ENCODE measurements around the gene GPR107.

DNA sequence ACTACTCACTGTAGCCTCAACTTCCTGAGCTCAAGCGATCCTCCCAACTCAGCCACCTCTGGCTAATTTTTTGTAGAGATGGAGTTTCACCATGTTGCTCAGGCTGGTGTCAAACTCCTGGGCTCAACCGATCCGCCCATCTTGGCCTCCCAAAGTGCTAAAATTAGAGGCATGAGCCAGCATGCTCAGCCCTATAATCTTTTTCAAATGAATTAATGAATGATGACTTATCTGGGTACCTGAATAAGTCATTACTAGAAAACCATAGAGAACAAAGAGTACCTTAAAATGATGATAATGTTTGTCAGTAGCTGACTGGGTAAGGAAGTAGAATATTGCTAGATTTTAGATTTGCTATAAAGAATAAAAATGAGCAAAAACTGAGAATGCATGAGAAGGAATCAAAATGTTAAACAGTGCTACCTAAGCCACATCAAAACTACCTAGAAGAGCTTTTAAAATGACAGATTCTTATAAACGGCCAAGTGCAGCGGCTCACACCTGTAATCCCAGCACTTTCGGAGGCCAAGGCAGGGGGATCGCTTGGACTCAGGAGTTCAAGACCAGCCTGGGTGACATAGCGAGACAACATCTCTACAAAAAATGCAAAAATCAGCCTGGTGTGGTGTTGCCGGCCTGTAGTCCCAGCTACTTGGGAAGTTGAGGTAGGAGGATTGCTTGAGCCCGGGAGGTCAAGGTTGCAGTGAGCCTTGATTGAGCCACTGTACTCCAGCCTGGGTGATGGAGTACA lies 24.3 kb upstream of the GPR107 start:
- TF ChIP-seq, protein P1, sequence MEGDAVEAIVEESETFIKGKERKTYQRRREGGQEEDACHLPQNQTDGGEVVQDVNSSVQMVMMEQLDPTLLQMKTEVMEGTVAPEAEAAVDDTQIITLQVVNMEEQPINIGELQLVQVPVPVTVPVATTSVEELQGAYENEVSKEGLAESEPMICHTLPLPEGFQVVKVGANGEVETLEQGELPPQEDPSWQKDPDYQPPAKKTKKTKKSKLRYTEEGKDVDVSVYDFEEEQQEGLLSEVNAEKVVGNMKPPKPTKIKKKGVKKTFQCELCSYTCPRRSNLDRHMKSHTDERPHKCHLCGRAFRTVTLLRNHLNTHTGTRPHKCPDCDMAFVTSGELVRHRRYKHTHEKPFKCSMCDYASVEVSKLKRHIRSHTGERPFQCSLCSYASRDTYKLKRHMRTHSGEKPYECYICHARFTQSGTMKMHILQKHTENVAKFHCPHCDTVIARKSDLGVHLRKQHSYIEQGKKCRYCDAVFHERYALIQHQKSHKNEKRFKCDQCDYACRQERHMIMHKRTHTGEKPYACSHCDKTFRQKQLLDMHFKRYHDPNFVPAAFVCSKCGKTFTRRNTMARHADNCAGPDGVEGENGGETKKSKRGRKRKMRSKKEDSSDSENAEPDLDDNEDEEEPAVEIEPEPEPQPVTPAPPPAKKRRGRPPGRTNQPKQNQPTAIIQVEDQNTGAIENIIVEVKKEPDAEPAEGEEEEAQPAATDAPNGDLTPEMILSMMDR (conservative IDR thresholded peaks at IDR 0.05; ENCODE audit: low read length): no peak
- TF ChIP-seq EZH2phosphoT487 (IDR thresholded peaks at IDR 0.05; ENCODE audit: borderline replicate concordance, low read depth, low read length): no peak
